ENCODE measurements around the gene ERMN.

The ERMN gene

DNA sequence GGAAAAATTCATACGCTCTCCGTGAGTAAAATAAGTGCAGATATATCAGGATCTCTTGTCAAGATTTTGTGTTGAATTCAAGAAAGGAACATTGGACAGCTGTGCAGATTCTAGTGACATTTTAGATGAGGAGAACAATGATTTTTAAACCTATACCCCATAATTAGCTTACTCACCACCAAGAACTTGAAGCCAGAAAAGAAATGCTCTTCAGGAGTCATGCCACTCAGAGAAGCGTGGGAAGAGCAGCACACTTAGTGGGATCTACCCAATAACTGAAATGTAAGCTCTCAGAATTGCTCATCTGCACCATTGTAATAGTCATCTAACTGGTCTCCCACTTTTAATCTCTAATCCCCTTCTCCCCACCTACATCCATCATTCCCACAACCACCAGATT, 9.2 kb upstream of the ERMN start:
- Histone ChIP-seq H3K79me2 (ENCODE audit: insufficient read depth, low read length) (no peaks in the 10 kb centered on the region), H4K20me1 (ENCODE audit: insufficient read depth, low read length) (no peaks in the 10 kb centered on the region)
- TF ChIP-seq EZH2 (IDR thresholded peaks at IDR 0.05; ENCODE audit: borderline replicate concordance, low read length) (no peak), CTCF (IDR thresholded peaks at IDR 0.05; ENCODE audit: low read length) (no peak)

DNA sequence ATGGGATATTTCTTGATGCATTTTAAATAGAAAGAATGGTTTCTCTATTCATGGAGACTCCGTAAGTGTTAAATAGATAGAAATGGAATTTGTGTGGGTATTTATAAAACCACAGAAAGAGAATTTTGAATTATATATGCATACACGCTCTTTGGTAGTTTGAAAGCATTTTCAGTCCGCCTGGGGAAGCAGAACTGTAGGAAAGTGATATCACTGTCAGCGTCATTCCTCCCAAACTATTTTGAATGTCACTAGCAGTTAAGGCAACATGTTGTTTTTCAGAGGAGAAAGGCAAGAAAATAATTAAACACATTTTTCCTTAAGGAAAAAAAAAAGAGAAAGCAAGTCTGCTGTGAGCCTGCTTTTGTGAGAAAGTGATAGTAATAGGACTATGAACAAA, 8.7 kb upstream of the ERMN start:
- no peaks in the 10 kb centered on the region for H3K36me3 ChIP-seq (ENCODE audit: insufficient read depth, low read length)
- H3K4me2 ChIP-seq (ENCODE audit: low read length), result no peak overlapping the region
- H4K20me1 ChIP-seq (ENCODE audit: insufficient read depth, low read length), result no peaks in the 10 kb centered on the region
- no peak for TF ChIP-seq EZH2 (IDR thresholded peaks at IDR 0.05; ENCODE audit: borderline replicate concordance, low read length)
- no peak for TF ChIP-seq CTCF (IDR thresholded peaks at IDR 0.05; ENCODE audit: low read length)
- no peak overlapping the region for H3K4me3 ChIP-seq (ENCODE audit: low read depth, low read length, poor library complexity, severe bottlenecking)
- H3K9me3 ChIP-seq (ENCODE audit: low read length), result no peaks in the 10 kb centered on the region
- H3K27ac ChIP-seq (ENCODE audit: low read depth, low read length, poor library complexity, severe bottlenecking), result no peak overlapping the region
- no peaks in the 10 kb centered on the region for H3K9me2 ChIP-seq (ENCODE audit: low read depth, low read length)
- no peaks in the 10 kb centered on the region for H3K79me2 ChIP-seq (ENCODE audit: insufficient read depth, low read length)
- H3K9ac ChIP-seq (ENCODE audit: low read length), result no peak overlapping the region
- H3K4me1 ChIP-seq (ENCODE audit: insufficient read depth, low read length, severe bottlenecking), result peaks cover 9% of the 10 kb centered on the region
- no peak overlapping the region for H2AFZ ChIP-seq (ENCODE audit: low read length)
- H3F3A ChIP-seq (ENCODE audit: insufficient read depth, low read length), result no peaks in the 10 kb centered on the region
- no peaks in the 10 kb centered on the region for H3K27me3 ChIP-seq (ENCODE audit: insufficient read depth, low read length)

More for the DNA sequence above, 9.2 kb upstream of the ERMN start:
- Histone ChIP-seq H3K9me3 (ENCODE audit: low read length) (no peaks in the 10 kb centered on the region), H3F3A (ENCODE audit: insufficient read depth, low read length) (no peaks in the 10 kb centered on the region), H3K27ac (ENCODE audit: low read depth, low read length, poor library complexity, severe bottlenecking) (no peak overlapping the region), H2AFZ (ENCODE audit: low read length) (no peak overlapping the region), H3K4me1 (ENCODE audit: insufficient read depth, low read length, severe bottlenecking) (peaks cover 9% of the 10 kb centered on the region), H3K4me3 (ENCODE audit: low read depth, low read length, poor library complexity, severe bottlenecking) (no peak overlapping the region), H3K36me3 (ENCODE audit: insufficient read depth, low read length) (no peaks in the 10 kb centered on the region), H3K9ac (ENCODE audit: low read length) (no peak overlapping the region), H3K9me2 (ENCODE audit: low read depth, low read length) (no peaks in the 10 kb centered on the region), H3K27me3 (ENCODE audit: insufficient read depth, low read length) (no peaks in the 10 kb centered on the region), H3K4me2 (ENCODE audit: low read length) (no peak overlapping the region)

DNA sequence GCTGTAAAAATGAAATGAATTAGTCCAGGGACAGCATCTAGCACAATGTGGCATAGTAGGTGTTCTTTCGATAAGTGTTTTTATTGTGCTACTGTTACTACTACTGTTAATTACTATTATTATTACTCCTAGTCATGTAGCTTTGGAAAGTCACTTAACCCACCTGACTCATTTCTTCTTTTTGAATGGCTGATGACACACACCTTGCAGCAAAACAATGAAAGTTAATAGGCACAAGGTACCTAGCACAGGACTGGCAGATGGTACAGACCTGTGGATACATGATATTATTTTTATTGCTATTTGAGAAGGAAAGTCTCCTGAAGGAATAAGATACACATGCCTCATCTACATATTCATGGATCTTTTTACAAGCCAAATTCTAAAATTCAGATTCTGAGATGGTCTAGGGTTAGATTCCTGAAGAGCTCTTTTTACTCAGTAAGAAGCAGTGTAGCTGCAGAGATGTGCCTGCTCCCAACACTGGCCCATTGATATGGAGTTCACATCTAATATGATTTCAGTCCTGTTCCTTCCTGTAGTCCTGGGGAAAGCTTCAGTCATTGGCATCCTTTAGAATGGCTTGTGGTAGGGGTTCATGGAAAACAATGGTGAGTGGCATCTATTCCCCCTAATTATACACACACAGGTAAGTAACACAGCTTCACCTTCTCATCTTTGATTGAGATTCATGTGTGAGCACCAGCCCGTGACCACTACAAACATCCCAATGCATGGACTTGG, 7.9 kb upstream of the ERMN start:
- H3K4me3 ChIP-seq (ENCODE audit: low read depth, low read length, poor library complexity, severe bottlenecking), result no peak overlapping the region
- H3K79me2 ChIP-seq (ENCODE audit: insufficient read depth, low read length), result no peaks in the 10 kb centered on the region
- TF ChIP-seq EZH2 (IDR thresholded peaks at IDR 0.05; ENCODE audit: borderline replicate concordance, low read length), result no peak
- H3K27me3 ChIP-seq (ENCODE audit: insufficient read depth, low read length), result no peaks in the 10 kb centered on the region
- H3K9me2 ChIP-seq (ENCODE audit: low read depth, low read length), result no peaks in the 10 kb centered on the region
- H3K4me1 ChIP-seq (ENCODE audit: insufficient read depth, low read length, severe bottlenecking), result peaks cover 11% of the 10 kb centered on the region
- no peak overlapping the region for H3K9ac ChIP-seq (ENCODE audit: low read length)
- H3K36me3 ChIP-seq (ENCODE audit: insufficient read depth, low read length), result no peaks in the 10 kb centered on the region
- no peaks in the 10 kb centered on the region for H3K9me3 ChIP-seq (ENCODE audit: low read length)
- H2AFZ ChIP-seq (ENCODE audit: low read length), result no peak overlapping the region
- H3F3A ChIP-seq (ENCODE audit: insufficient read depth, low read length), result no peaks in the 10 kb centered on the region
- H4K20me1 ChIP-seq (ENCODE audit: insufficient read depth, low read length), result no peaks in the 10 kb centered on the region
- H3K27ac ChIP-seq (ENCODE audit: low read depth, low read length, poor library complexity, severe bottlenecking), result no peak overlapping the region
- no peak overlapping the region for H3K4me2 ChIP-seq (ENCODE audit: low read length)

DNA sequence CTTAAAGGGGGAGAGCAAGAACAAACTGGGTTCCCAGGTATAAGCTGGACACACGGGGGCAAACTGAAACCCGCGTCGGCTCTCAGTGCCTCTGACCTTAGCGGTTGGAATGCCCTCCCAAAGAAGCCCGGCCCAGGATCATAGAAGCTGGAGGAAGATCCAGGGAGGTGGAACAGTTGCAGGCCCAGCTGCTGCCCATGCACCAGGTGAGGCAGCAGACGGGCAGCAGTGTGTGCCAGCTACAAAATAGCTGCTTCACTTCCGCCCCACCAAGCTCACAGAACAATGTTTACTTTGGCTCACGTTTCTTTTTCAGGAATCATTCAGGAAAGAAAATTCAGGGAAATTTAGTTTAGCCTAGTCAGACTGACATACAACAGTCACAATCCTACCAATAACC, 3.9 kb upstream of the ERMN start:
- Histone ChIP-seq H3K4me1 (ENCODE audit: insufficient read depth, low read length, severe bottlenecking) (peaks cover 16% of the 10 kb centered on the region), H3K27ac (ENCODE audit: low read depth, low read length, poor library complexity, severe bottlenecking) (no peak overlapping the region), H2AFZ (ENCODE audit: low read length) (no peak overlapping the region), H3K9me2 (ENCODE audit: low read depth, low read length) (no peaks in the 10 kb centered on the region), H3K79me2 (ENCODE audit: insufficient read depth, low read length) (no peaks in the 10 kb centered on the region), H3K9me3 (ENCODE audit: low read length) (no peaks in the 10 kb centered on the region), H3F3A (ENCODE audit: insufficient read depth, low read length) (no peaks in the 10 kb centered on the region), H3K36me3 (ENCODE audit: insufficient read depth, low read length) (no peaks in the 10 kb centered on the region), H3K4me3 (ENCODE audit: low read depth, low read length, poor library complexity, severe bottlenecking) (no peak overlapping the region), H3K9ac (ENCODE audit: low read length) (no peak overlapping the region), H3K27me3 (ENCODE audit: insufficient read depth, low read length) (no peaks in the 10 kb centered on the region), H3K4me2 (ENCODE audit: low read length) (no peak overlapping the region), H4K20me1 (ENCODE audit: insufficient read depth, low read length) (no peaks in the 10 kb centered on the region)
- TF ChIP-seq CTCF (IDR thresholded peaks at IDR 0.05; ENCODE audit: low read length), result no peak
- no peak for TF ChIP-seq EZH2 (IDR thresholded peaks at IDR 0.05; ENCODE audit: borderline replicate concordance, low read length)

Data from OCI-LY1 (cell line).